B cell (primary cell): ENCODE data around the gene COLEC12. TPM values are rescaled to one million over a fixed set of nuclear protein-coding genes. Genes with fewer than 3 reads are reported as not detected.

Experiments used
- ATAC-seq: fragments of 200-7000 bp; cut with Tn5 transposase; one replicate; pipeline ENCODE4 v1.10.0; 2021; ENCODE audit warnings: low read depth, mild to moderate bottlenecking, moderate number of reproducible peaks, moderate library complexity
- CTCF ChIA-PET: fragments of 350-600 bp; sonication (Branson Sonifier 250); formaldehyde crosslinking; loops from one replicate; lab custom pipeline; 2021; ENCODE audit warnings: antibody characterized with exemption, inconsistent platforms; lab: Charles Lee
- POLR2A ChIA-PET: fragments of 350-600 bp; sonication (Branson Sonifier 250); formaldehyde crosslinking; loops from one replicate; lab custom pipeline; 2021; ENCODE audit warnings: antibody characterized with exemption; lab: Charles Lee
- DNase-seq: peaks from one replicate; pipeline ENCODE4 v3.0.0; 2013
- H2AFZ ChIP-seq: 2 replicates; pipeline ENCODE4 v1.6.1; 2012; ENCODE audit warnings: mild to moderate bottlenecking, low read depth, low read length; ENCODE audit not compliant: insufficient read depth, poor library complexity, severe bottlenecking
- H3K27ac ChIP-seq, 2 donors: 1 replicate in 1 of 2; 2 replicates in 1 of 2; pipeline ENCODE4 v1.5.1; 2012 to 2013; ENCODE audit warnings: low read length in 2 of 2, mild to moderate bottlenecking in 2 of 2, moderate library complexity in 1 of 2
- H3K27me3 ChIP-seq, 4 experiments: fragments of 200-600 bp in 1 of 4; sonication (generic) in 1 of 4; replicated peaks in 1 of 4; 1 replicate in 2 of 4; 2 replicates in 2 of 4; pipeline versions ENCODE4 v1.6.1 to v1.7.0; 2013 to 2016; ENCODE audit warnings: low read length in 3 of 4, mild to moderate bottlenecking in 2 of 4, mixed read lengths in 1 of 4, moderate library complexity in 1 of 4; ENCODE audit not compliant: insufficient read depth in 4 of 4, control insufficient read depth in 3 of 4; ENCODE audit errors: control extremely low read depth in 1 of 4
- H3K36me3 ChIP-seq, 2 experiments: replicated peaks in 1 of 2; 1 replicate in 1 of 2; 2 replicates in 1 of 2; pipeline versions ENCODE4 v1.6.1 to v1.7.1; 2013; ENCODE audit warnings: low read length in 1 of 2; ENCODE audit not compliant: insufficient read depth in 2 of 2, control insufficient read depth in 1 of 2; ENCODE audit errors: control extremely low read depth in 1 of 2, extremely low read depth in 1 of 2
- H3K4me1 ChIP-seq, 2 donors: fragments of 200-600 bp in 1 of 2; sonication (generic) in 1 of 2; 1 replicate in 1 of 2; 2 replicates in 1 of 2; pipeline versions ENCODE4 v1.5.1 to v1.6.1; 2013 to 2017; ENCODE audit warnings: low read length in 2 of 2; ENCODE audit not compliant: control insufficient read depth in 2 of 2, insufficient read depth in 2 of 2
- H3K4me2 ChIP-seq: replicated peaks from 2 replicates; pipeline ENCODE3; 2012; ENCODE audit warnings: mild to moderate bottlenecking, low read depth, low read length; ENCODE audit not compliant: poor library complexity, severe bottlenecking
- H3K4me3 ChIP-seq, 5 experiments: fragments of 200-600 bp in 1 of 5; sonication (generic) in 1 of 5; 1 replicate in 3 of 5; 2 replicates in 2 of 5; pipeline versions ENCODE4 v1.5.1 to v1.7.0; 2011 to 2016; ENCODE audit warnings: low read length in 4 of 5, mild to moderate bottlenecking in 4 of 5, low read depth in 2 of 5, control low read depth in 1 of 5, moderate library complexity in 1 of 5; ENCODE audit not compliant: insufficient read depth in 1 of 5; ENCODE audit errors: control extremely low read depth in 1 of 5, extremely low read depth in 1 of 5
- H3K79me2 ChIP-seq: fragments of 200-600 bp; sonication (generic); one replicate; pipeline ENCODE4 v1.6.0; 2016; ENCODE audit warnings: low read length; ENCODE audit not compliant: control insufficient read depth, insufficient read depth
- H3K9ac ChIP-seq: fragments of 200-600 bp; sonication (generic); 2 replicates; pipeline ENCODE4 v1.6.1; 2017; ENCODE audit warnings: mild to moderate bottlenecking, low read length, moderate library complexity
- H3K9me3 ChIP-seq, 3 donors: one replicate each; pipeline versions ENCODE4 v1.6.1 to v1.7.1; 2013; ENCODE audit warnings: low read length in 2 of 3; ENCODE audit not compliant: control insufficient read depth in 2 of 3, insufficient read depth in 1 of 3; ENCODE audit errors: control extremely low read depth in 1 of 3
- H4K20me1 ChIP-seq: 2 replicates; pipeline ENCODE4 v1.6.0; 2012; ENCODE audit warnings: mild to moderate bottlenecking, low read length; ENCODE audit not compliant: insufficient read depth, control insufficient read depth, poor library complexity, severe bottlenecking
- H3K27ac Mint-ChIP-seq: one replicate; pipeline ENCODE4 v1.8.0; 2021; ENCODE audit warnings: mixed read lengths
- H3K27me3 Mint-ChIP-seq: one replicate; pipeline ENCODE4 v1.8.0; 2021; ENCODE audit warnings: mixed read lengths
- H3K4me1 Mint-ChIP-seq: one replicate; pipeline ENCODE4 v1.8.0; 2021; ENCODE audit warnings: mixed read lengths
- H3K4me3 Mint-ChIP-seq: one replicate; pipeline ENCODE4 v1.8.0; 2021; ENCODE audit warnings: mixed read lengths
- H3K9me3 Mint-ChIP-seq: one replicate; pipeline ENCODE4 v1.8.0; 2022; ENCODE audit warnings: mixed read lengths; ENCODE audit not compliant: insufficient read depth
- CTCF ChIP-seq: fragments of 200-600 bp; IDR thresholded peaks from one replicate; pipeline ENCODE4 v1.8.0; 2022; ENCODE audit warnings: antibody characterized with exemption, mild to moderate bottlenecking
- EZH2 ChIP-seq: IDR thresholded peaks from 2 replicates; pipeline ENCODE4 v1.6.1; 2012; ENCODE audit warnings: borderline replicate concordance, low read depth, mild to moderate bottlenecking, moderate library complexity, low read length; ENCODE audit not compliant: insufficient read depth, poor library complexity, severe bottlenecking
- WGBS: methylation state at CpG from one replicate; pipeline ENCODE4 v1.1.5; 2013; ENCODE audit warnings: missing lambda C conversion rate; ENCODE audit not compliant: insufficient coverage; 5-methylcytosine and 5-hydroxymethylcytosine counted together
- intact Hi-C: fragments of 100-400 bp; cut with micrococcal nuclease; formaldehyde crosslinking; loops from one replicate; pipeline ENCODE4 v1.10.0; 2022
- polyA plus RNA-seq: library from polyadenylated mRNA; depleted of rRNA; stranded (reverse); fragments of >200 nt; gene quantifications from 2 replicates; pipeline ENCODE4 v1.2.3, GENCODE V29; 2012
- total RNA-seq, 2 donors: library from RNA; stranded (reverse); fragments of 120-200 nt in 1 of 2; gene quantifications; 1 replicate in 1 of 2; 2 replicates in 1 of 2; pipeline versions ENCODE4 v1.2.3 to v1.2.4, GENCODE V29; 2013 to 2022

The COLEC12 gene
- total and polyA plus RNA-seq, 2 donors (not counting 1 experiment from before 2014, with no cell fraction given): not detected

DNA sequence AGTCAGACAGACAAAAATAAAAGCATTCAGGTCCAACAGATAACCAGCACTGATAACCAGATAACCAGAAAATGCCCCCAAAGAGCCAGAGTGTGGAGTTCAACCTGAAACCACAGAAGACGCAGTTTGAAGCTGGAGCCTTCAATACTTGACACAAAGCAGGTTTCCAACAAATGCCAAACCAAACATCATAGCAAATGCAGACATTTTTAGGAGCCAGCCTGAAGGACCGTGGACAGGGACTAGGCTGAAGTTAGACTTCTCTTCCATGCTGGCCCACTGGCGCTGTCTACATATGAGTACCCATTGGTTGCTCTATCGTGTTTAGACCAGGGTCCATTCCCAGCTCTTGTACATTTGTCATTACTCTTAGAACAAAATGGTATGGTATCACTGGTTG lies 9.9 kb downstream of the COLEC12 start:
- ATAC-seq (no peak), DNase-seq (no peak)
- Histone ChIP-seq H3K4me1 (no peaks in the 10 kb centered on the region), H3K27ac (no peak overlapping the region), H3K27me3 (no peaks in the 10 kb centered on the region), H3K79me2 (no peaks in the 10 kb centered on the region), H3K9ac (no peak overlapping the region), H3K9me3 (peaks cover 0 to 3% (median 0%) of the 10 kb centered on the region in 3 donors), H3K4me3 (no peak overlapping the region), H3K36me3 (no peaks in the 10 kb centered on the region), H2AFZ (no peak overlapping the region), H3K4me2 (no peak overlapping the region), H4K20me1 (no peaks in the 10 kb centered on the region)
- CTCF ChIA-PET: no interaction called here
- Mint-ChIP-seq H3K4me3 (no peak overlapping the region), H3K4me1 (no peaks in the 10 kb centered on the region), H3K27ac (no peak overlapping the region), H3K9me3 (peaks cover 2% of the 10 kb centered on the region), H3K27me3 (peaks cover 23% of the 10 kb centered on the region)
- 72% methylated on average over 3 of the region's 4 CpGs for WGBS
- POLR2A ChIA-PET: no interaction called here
- intact Hi-C loops: no loop called here
- no peak for TF ChIP-seq EZH2
- TF ChIP-seq CTCF: no peak

GRCh38 chr18:490024-490366 lies 10.5 kb downstream of the COLEC12 start:
- ChIA-PET POLR2A (no interaction called here), CTCF (no interaction called here)
- H3K27ac ChIP-seq: no peak overlapping the region
- intact Hi-C loops: no loop called here
- peaks cover 2% of the 10 kb centered on the region for H3K9me3 Mint-ChIP-seq
- TF ChIP-seq EZH2 (no peak), CTCF (no peak)
- no peak overlapping the region for H3K4me3 ChIP-seq
- H3K79me2 ChIP-seq: no peaks in the 10 kb centered on the region
- no peak overlapping the region for H3K4me3 Mint-ChIP-seq
- ATAC-seq (no peak), DNase-seq (no peak)
- H2AFZ ChIP-seq: no peak overlapping the region
- H3K27ac Mint-ChIP-seq: no peak overlapping the region
- H3K36me3 ChIP-seq: no peaks in the 10 kb centered on the region
- H4K20me1 ChIP-seq: no peaks in the 10 kb centered on the region
- H3K4me1 ChIP-seq: no peaks in the 10 kb centered on the region
- peaks cover 0 to 3% (median 0%) of the 10 kb centered on the region in 3 donors for H3K9me3 ChIP-seq
- 68% methylated on average over 5 of the region's 5 CpGs for WGBS
- H3K4me1 Mint-ChIP-seq: no peaks in the 10 kb centered on the region
- peaks cover 19% of the 10 kb centered on the region for H3K27me3 Mint-ChIP-seq
- no peak overlapping the region for H3K9ac ChIP-seq
- no peaks in the 10 kb centered on the region for H3K27me3 ChIP-seq
- no peak overlapping the region for H3K4me2 ChIP-seq
